Right cardiac atrium (tissue), 5 donors: ENCODE results near the gene CNTNAP2. TPM values are rescaled to one million over a fixed set of nuclear protein-coding genes. Genes with fewer than 3 reads are reported as not detected.
"Not testable (repeated sequence)": the region's sequence is repeated elsewhere in the genome, so short reads cannot be mapped to it uniquely, and the experiment has no call there.

Source experiments
- ATAC-seq, 2 donors: fragments of 200-7000 bp; cut with Tn5 transposase; one replicate each; pipeline versions ENCODE4 v1.8.0 to v1.9.1; 2020; ENCODE audit warnings: moderate library complexity in 2 of 2, mild to moderate bottlenecking in 1 of 2
- DNase-seq, 3 donors: peaks; one replicate each; pipeline ENCODE4 v3.0.0-alpha.2; 2020
- H3K27ac ChIP-seq: one replicate; pipeline ENCODE4 v1.5.1; 2013; ENCODE audit warnings: mild to moderate bottlenecking, low read length, control low read depth, moderate library complexity
- H3K27me3 ChIP-seq: one replicate; pipeline ENCODE4 v1.6.1; 2013; ENCODE audit not compliant: control insufficient read depth, insufficient read depth
- H3K4me1 ChIP-seq: one replicate; pipeline ENCODE4 v1.6.1; 2013; ENCODE audit warnings: low read length; ENCODE audit not compliant: control insufficient read depth, insufficient read depth
- H3K4me3 ChIP-seq: one replicate; pipeline ENCODE4 v1.5.1; 2013; ENCODE audit warnings: low read length, control low read depth
- H3K9me3 ChIP-seq: one replicate; pipeline ENCODE4 v1.6.1; 2013; ENCODE audit warnings: low read length; ENCODE audit not compliant: control insufficient read depth
- whole genome bisulfite sequencing: extraction: QIAGEN DNeasy Blood & Tissue Kit; methylation state at CpG from one replicate; pipeline ENCODE4 v1.1.7; 2013; 5-methylcytosine and 5-hydroxymethylcytosine counted together
- intact Hi-C, 4 donors: fragments of 100-400 bp; cut with DNase I; formaldehyde crosslinking; loops; one replicate each; pipeline versions ENCODE4 v1.11.0 to v1.14.0; 2022 to 2023
- polyA plus RNA-seq: library from polyadenylated mRNA; stranded (reverse); fragments of 200-250 nt; gene quantifications from one replicate; pipeline ENCODE4 v1.2.3, GENCODE V29; 2013
- total RNA-seq, 4 donors: library from RNA; stranded (reverse); fragmentation: NEBNext Ultra II Directional; extraction: Animal tissue kit (Norgen Biotek cat#: 25700); gene quantifications; one replicate each; pipeline ENCODE4 v1.2.1, GENCODE V29; 2021
- donor health status: healthy with polysubstance abuse.
- donor health status: DM: no; HTN: yes; CAD: no.
- donor health status: DM: no; HTN: no; CAD: no.
- donor health status: DM: no; HTN: yes; CAD: no; lungs with severe emphysema.
- donor health status: DM: yes; HTN: yes; CAD: no.

Gene CNTNAP2
- total and polyA plus RNA-seq, 5 donors = 0.23 to 1.7 (median 0.91) TPM; not detected in 1

GRCh38 chr7:148434181-148434757 is 2317.7 kb downstream of the CNTNAP2 start:
- WGBS = 82% methylated on average over 13 of the region's 13 CpGs
- intact Hi-C loops = no loop called here
- H3K27ac ChIP-seq = no peak overlapping the region
- ATAC-seq (no peak), DNase-seq (no peak)
- H3K4me1 ChIP-seq = no peaks in the 10 kb centered on the region
- H3K4me3 ChIP-seq = no peak overlapping the region
- H3K27me3 ChIP-seq = no peaks in the 10 kb centered on the region
- peaks cover 2% of the 10 kb centered on the region for H3K9me3 ChIP-seq

- no peak for ATAC-seq
- no peak overlapping the region for H3K4me3 ChIP-seq
- no peaks in the 10 kb centered on the region for H3K27me3 ChIP-seq
- intact Hi-C loops = no loop called here
- DNase-seq = no peak
- H3K9me3 ChIP-seq = peaks cover 2% of the 10 kb centered on the region
- no peaks in the 10 kb centered on the region for H3K4me1 ChIP-seq
- 68% methylated on average over 2 of the region's 2 CpGs for WGBS
- H3K27ac ChIP-seq = no peak overlapping the region
Observed at GRCh38 chr7:148434887-148435286, 2318.3 kb downstream of the CNTNAP2 start.

- DNase-seq = no peak
- H3K27ac ChIP-seq = no peak overlapping the region
- intact Hi-C loops = no loop called here
- no peaks in the 10 kb centered on the region for H3K4me1 ChIP-seq
- peaks cover 2% of the 10 kb centered on the region for H3K9me3 ChIP-seq
- no peak overlapping the region for H3K4me3 ChIP-seq
- WGBS = 37% methylated on average over 6 of the region's 6 CpGs
- ATAC-seq = no peak
- H3K27me3 ChIP-seq = no peaks in the 10 kb centered on the region
Observed at GRCh38 chr7:148435715-148436114, 2319.1 kb downstream of the CNTNAP2 start.

- H3K27me3 ChIP-seq = no peaks in the 10 kb centered on the region
- DNase-seq = no peak
- ATAC-seq = no peak
- H3K9me3 ChIP-seq = peaks cover 2% of the 10 kb centered on the region
- no peaks in the 10 kb centered on the region for H3K4me1 ChIP-seq
- WGBS = 66% methylated on average over 4 of the region's 4 CpGs
- no peak overlapping the region for H3K27ac ChIP-seq
- no peak overlapping the region for H3K4me3 ChIP-seq
- intact Hi-C loops = no loop called here
Observed at GRCh38 chr7:148436135-148436534, 2319.5 kb downstream of the CNTNAP2 start.

GRCh38 chr7:148436571-148436970 is 2320.0 kb downstream of the CNTNAP2 start:
- Histone ChIP-seq H3K27ac (no peak overlapping the region), H3K4me1 (no peaks in the 10 kb centered on the region), H3K9me3 (peaks cover 2% of the 10 kb centered on the region), H3K27me3 (no peaks in the 10 kb centered on the region), H3K4me3 (no peak overlapping the region)
- no peak for DNase-seq
- 74% methylated on average over 7 of the region's 7 CpGs for WGBS
- intact Hi-C loops = no loop called here
- ATAC-seq = no peak

- H3K27ac ChIP-seq = no peak overlapping the region
- DNase-seq = no peak
- no peak overlapping the region for H3K4me3 ChIP-seq
- H3K9me3 ChIP-seq = peaks cover 2% of the 10 kb centered on the region
- no peaks in the 10 kb centered on the region for H3K4me1 ChIP-seq
- no peak for ATAC-seq
- intact Hi-C loops = no loop called here
- H3K27me3 ChIP-seq = no peaks in the 10 kb centered on the region
- 95% methylated on average over 4 of the region's 4 CpGs for WGBS
Observed at GRCh38 chr7:148437043-148437442, 2320.4 kb downstream of the CNTNAP2 start.

GRCh38 chr7:148442141-148442655 is 2325.6 kb downstream of the CNTNAP2 start:
- intact Hi-C loops = no loop called here
- ATAC-seq (no peak), DNase-seq (no peak)
- H3K4me1 ChIP-seq = no peaks in the 10 kb centered on the region
- no peak overlapping the region for H3K4me3 ChIP-seq
- H3K27me3 ChIP-seq = no peaks in the 10 kb centered on the region
- 79% methylated on average over 8 of the region's 8 CpGs for WGBS
- H3K9me3 ChIP-seq = peaks cover 2% of the 10 kb centered on the region
- no peak overlapping the region for H3K27ac ChIP-seq

GRCh38 chr7:148442933-148443332 is 2326.3 kb downstream of the CNTNAP2 start:
- H3K4me1 ChIP-seq = no peaks in the 10 kb centered on the region
- no peak for DNase-seq
- intact Hi-C loops = no loop called here
- no peaks in the 10 kb centered on the region for H3K27me3 ChIP-seq
- 84% methylated on average over 6 of the region's 6 CpGs for WGBS
- no peaks in the 10 kb centered on the region for H3K9me3 ChIP-seq
- H3K4me3 ChIP-seq = no peak overlapping the region
- ATAC-seq = no peak
- no peak overlapping the region for H3K27ac ChIP-seq

GRCh38 chr7:148445260-148446044 is 2328.9 kb downstream of the CNTNAP2 start:
- no peaks in the 10 kb centered on the region for H3K9me3 ChIP-seq
- H3K4me1 ChIP-seq = no peaks in the 10 kb centered on the region
- no peaks in the 10 kb centered on the region for H3K27me3 ChIP-seq
- H3K27ac ChIP-seq = no peak overlapping the region
- DNase-seq (peak in 1 of 3 donors; percentile 41), ATAC-seq (peak in 1 of 2 donors; percentile 11)
- intact Hi-C loops = no loop called here
- WGBS = 94% methylated on average over 42 of the region's 42 CpGs
- no peak overlapping the region for H3K4me3 ChIP-seq

- 72% methylated on average over 4 of the region's 4 CpGs for WGBS
- H3K27ac ChIP-seq = no peak overlapping the region
- intact Hi-C loops = no loop called here
Observed at GRCh38 chr7:148447221-148447849, 2330.7 kb downstream of the CNTNAP2 start.

GRCh38 chr7:148451526-148451925 is 2334.9 kb downstream of the CNTNAP2 start:
- H3K4me3 ChIP-seq, DNase-seq, H3K9me3 ChIP-seq, H3K4me1 ChIP-seq, H3K27me3 ChIP-seq, intact Hi-C loops, H3K27ac ChIP-seq, ATAC-seq: not testable (repeated sequence)
- 76% methylated on average over 8 of the region's 8 CpGs for WGBS

More at GRCh38 chr7:148447221-148447849, 2330.7 kb downstream of the CNTNAP2 start:
- H3K9me3 ChIP-seq = no peaks in the 10 kb centered on the region
- no peak overlapping the region for H3K4me3 ChIP-seq
- ATAC-seq (no peak), DNase-seq (no peak)
- no peaks in the 10 kb centered on the region for H3K27me3 ChIP-seq
- no peaks in the 10 kb centered on the region for H3K4me1 ChIP-seq
